T-helper 1 cell treated with Interleukin-12 subunit alpha and Interleukin-12 subunit beta and Interleukin-4 antibody, amounts not matched to agents 30 ng/mL and 1 ng/mL, for 36 hours (primary cell): Measurements from ENCODE around the gene ZNF438. TPM values are rescaled to one million over a fixed set of nuclear protein-coding genes. Genes with fewer than 3 reads are reported as not detected.
"Not testable (repeated sequence)": the region's sequence is repeated elsewhere in the genome, so short reads cannot be mapped to it uniquely, and the experiment has no call there.

Experiments used
- intact Hi-C: fragments of 100-400 bp; cut with micrococcal nuclease; formaldehyde crosslinking; loops from one replicate; pipeline ENCODE4 v1.15.1; 2024
- total RNA-seq: library from RNA; stranded (reverse); gene quantifications from 2 replicates; pipeline ENCODE4 v1.2.3, GENCODE V29; 2022

Gene ZNF438
- total RNA-seq, 1 donor from 2014 or later = 3.1 TPM

- intact Hi-C loops = no loop called here
Observed at GRCh38 chr10:30988831-30989435, 42.7 kb downstream of the ZNF438 start.

- intact Hi-C loops = loop anchor here (2.0 kb wide), 2 partner anchors 23 to 331 kb away; partner anchors contain the start of gene ZEB1
Observed at GRCh38 chr10:30987463-30987862, 44.2 kb downstream of the ZNF438 start.

- intact Hi-C loops = loop anchor here (1.0 to 2.0 kb wide), 4 partner anchors 12 to 333 kb away; partner anchors contain the start of gene ZEB1
Observed at GRCh38 chr10:30986053-30986555, 45.6 kb downstream of the ZNF438 start.

GRCh38 chr10:30985512-30985911 is 46.2 kb downstream of the ZNF438 start:
- intact Hi-C loops = no loop called here

GRCh38 chr10:30984563-30985328 is 46.9 kb downstream of the ZNF438 start:
- intact Hi-C loops = no loop called here

- intact Hi-C loops = not testable (repeated sequence)
Observed at GRCh38 chr10:30983209-30983608, 48.5 kb downstream of the ZNF438 start.

GRCh38 chr10:30980951-30981616 is 50.6 kb downstream of the ZNF438 start:
- intact Hi-C loops = no loop called here

- intact Hi-C loops = no loop called here
Observed at GRCh38 chr10:30979956-30980355, 51.7 kb downstream of the ZNF438 start.

GRCh38 chr10:30978843-30979242 is 52.8 kb downstream of the ZNF438 start:
- intact Hi-C loops = no loop called here

- intact Hi-C loops = no loop called here
Observed at GRCh38 chr10:30977385-30977784, 54.3 kb downstream of the ZNF438 start.

GRCh38 chr10:30974773-30975415 is 56.8 kb downstream of the ZNF438 start:
- intact Hi-C loops = no loop called here

- intact Hi-C loops = no loop called here
Observed at GRCh38 chr10:30974355-30974754, 57.3 kb downstream of the ZNF438 start.

GRCh38 chr10:30973737-30974136 is 57.9 kb downstream of the ZNF438 start:
- intact Hi-C loops = no loop called here

- intact Hi-C loops = no loop called here
Observed at GRCh38 chr10:30970760-30971460, 60.8 kb downstream of the ZNF438 start.

GRCh38 chr10:30968711-30969110 is 63.0 kb downstream of the ZNF438 start:
- intact Hi-C loops = no loop called here

GRCh38 chr10:30967650-30968410 is 63.8 kb downstream of the ZNF438 start:
- intact Hi-C loops = no loop called here

GRCh38 chr10:30963992-30964930 is 67.4 kb downstream of the ZNF438 start:
- intact Hi-C loops = loop anchor here (2.0 kb wide), 1 partner anchor 23 kb away; no protein-coding TSS in a partner anchor

- intact Hi-C loops = no loop called here
Observed at GRCh38 chr10:30962522-30962921, 69.1 kb downstream of the ZNF438 start.

GRCh38 chr10:30959836-30960210 is 71.8 kb downstream of the ZNF438 start:
- intact Hi-C loops = no loop called here
